MM.1S (cell line): ENCODE measurements around the gene PCAT6.

Source experiments
- CTCF ChIP-seq: fragments of 300-600 bp; sonication (generic); IDR thresholded peaks from 2 replicates; pipeline ENCODE4 v1.5.1; 2016; ENCODE audit warnings: antibody characterized with exemption, low read length, mixed read lengths
- EZH2 ChIP-seq: fragments of 300-600 bp; sonication (generic); optimal IDR thresholded peaks from 2 replicates; pipeline ENCODE3; 2017; ENCODE audit warnings: low read depth, mild to moderate bottlenecking, antibody characterized with exemption, low read length, mixed read lengths
- EZH2phosphoT487 ChIP-seq: fragments of 300-600 bp; sonication (generic); IDR thresholded peaks from 2 replicates; pipeline ENCODE4 v1.6.1; 2018; ENCODE audit warnings: antibody characterized with exemption, low read length

GRCh38 chr1:202850593-202851362, 40.0 kb downstream of the PCAT6 start:
- TF ChIP-seq CTCF (no peak), EZH2phosphoT487 (no peak), EZH2 (no peak)
